ENCODE measurements around the gene DMTF1. TPM values are rescaled to one million over a fixed set of nuclear protein-coding genes. Genes with fewer than 3 reads are reported as not detected.
"Not testable (repeated sequence)": the region's sequence is repeated elsewhere in the genome, so short reads cannot be mapped to it uniquely, and the experiment has no call there.

The DMTF1 gene, protein sequence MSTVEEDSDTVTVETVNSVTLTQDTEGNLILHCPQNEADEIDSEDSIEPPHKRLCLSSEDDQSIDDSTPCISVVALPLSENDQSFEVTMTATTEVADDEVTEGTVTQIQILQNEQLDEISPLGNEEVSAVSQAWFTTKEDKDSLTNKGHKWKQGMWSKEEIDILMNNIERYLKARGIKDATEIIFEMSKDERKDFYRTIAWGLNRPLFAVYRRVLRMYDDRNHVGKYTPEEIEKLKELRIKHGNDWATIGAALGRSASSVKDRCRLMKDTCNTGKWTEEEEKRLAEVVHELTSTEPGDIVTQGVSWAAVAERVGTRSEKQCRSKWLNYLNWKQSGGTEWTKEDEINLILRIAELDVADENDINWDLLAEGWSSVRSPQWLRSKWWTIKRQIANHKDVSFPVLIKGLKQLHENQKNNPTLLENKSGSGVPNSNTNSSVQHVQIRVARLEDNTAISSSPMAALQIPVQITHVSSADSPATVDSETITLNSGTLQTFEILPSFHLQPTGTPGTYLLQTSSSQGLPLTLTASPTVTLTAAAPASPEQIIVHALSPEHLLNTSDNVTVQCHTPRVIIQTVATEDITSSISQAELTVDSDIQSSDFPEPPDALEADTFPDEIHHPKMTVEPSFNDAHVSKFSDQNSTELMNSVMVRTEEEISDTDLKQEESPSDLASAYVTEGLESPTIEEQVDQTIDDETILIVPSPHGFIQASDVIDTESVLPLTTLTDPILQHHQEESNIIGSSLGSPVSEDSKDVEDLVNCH
- 39.3 and 44.7 TPM in 2 replicates for total RNA-seq (2014; rRNA removed; shearing (Covaris generic))

DNA sequence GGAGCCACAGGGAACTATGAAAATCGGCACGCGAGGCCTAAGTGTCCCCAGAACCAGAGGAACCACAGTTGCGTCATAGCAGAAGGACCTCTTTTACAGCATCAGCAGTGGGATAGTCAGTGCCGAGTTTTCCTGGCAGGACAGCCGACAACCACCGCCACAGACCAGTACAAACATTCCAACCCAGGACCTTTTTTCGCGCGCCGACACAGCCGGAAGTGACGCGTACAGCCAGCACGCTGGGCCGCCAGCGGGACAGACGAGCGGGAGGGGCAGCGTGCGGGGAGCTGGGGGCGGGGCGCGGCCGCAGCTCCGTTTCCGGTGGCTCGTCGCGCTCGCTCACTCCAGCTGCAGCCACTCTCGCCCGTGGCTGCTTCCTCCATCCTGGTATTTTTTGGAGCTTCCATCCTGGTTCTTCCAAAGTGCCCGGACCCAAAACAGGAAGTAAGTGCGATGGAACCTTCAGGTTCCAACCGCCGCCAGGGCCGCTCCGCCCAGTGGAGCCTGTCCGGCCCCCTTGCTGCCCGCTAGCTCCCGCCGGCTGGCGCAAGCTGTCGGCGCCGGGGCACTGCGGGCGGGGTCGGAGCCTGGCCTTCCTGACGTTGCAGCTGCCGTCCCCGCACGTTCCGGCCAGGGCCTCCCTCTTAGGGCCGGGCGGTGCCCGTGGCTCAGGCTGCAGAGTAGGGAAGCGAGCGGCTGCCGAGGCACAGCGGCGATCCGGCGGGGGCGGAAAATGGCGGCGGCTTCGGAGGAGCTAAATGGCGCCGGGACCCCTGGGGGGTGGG, at the start of gene DMTF1:
DMTF1 (plus strand) TSS at position 342 of the 785 bp plus-strand sequence. CDS start 12,489 bp downstream, outside the sequence.
- DNase-seq (ENCODE audit: low spot score) = peak; percentile 95
- in situ Hi-C loops (cut with HindIII; ENCODE audit: low sequenced_read_pairs) = no loop called here

DNA sequence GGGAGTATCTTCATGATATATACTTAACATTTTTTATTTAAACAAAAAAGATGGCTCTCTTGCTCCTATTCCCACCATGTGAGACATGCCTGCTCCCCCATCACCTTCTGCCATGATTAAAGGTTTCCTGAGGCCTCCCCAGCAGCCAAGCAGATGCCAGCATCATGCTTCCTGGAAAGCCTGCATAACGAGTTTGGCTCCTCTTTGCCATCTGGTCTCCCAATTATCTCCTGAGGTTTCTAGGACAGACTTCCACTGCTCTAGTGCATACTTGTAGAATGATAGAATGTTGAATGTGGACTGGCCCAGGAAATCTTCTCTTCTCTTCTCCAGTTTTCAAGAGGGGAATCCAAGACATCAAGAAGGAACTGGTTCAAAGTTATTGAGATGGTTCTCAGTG, 46.9 kb upstream of the DMTF1 start:
- no peak for DNase-seq (ENCODE audit: low spot score)
- in situ Hi-C loops (cut with HindIII; ENCODE audit: low sequenced_read_pairs) = no loop called here

DNA sequence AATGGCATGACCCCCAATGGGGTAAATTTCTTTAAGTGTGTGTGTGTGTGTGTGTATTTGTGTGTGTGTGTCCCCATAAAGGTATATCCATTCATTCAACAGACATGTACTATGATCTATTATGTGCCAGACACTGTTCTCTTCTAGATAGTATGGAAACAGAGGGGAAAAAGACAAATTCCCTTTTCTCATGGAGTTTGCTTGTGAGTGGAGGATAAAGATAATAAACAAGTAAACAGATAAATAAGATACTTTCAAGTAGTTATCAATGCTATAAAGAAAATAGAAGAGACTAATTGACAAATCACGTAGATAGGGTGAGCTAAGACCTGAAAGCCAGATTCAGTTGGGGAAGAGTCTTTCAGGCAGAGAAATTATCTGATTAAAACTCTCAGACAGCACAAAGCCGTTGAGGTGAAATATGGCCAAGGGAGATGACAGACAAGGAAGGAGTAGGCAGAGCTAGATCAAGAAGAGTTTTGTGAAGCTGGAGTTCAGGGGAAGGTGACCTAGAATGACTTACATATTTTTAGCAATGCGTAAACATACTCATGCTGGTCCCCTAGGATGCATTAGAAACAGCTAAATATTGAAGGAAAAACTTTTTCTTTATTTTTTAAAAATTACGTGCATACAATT, 45.2 kb upstream of the DMTF1 start:
- in situ Hi-C loops (cut with HindIII; ENCODE audit: low sequenced_read_pairs) = no loop called here
- no peak for DNase-seq (ENCODE audit: low spot score)

DNA sequence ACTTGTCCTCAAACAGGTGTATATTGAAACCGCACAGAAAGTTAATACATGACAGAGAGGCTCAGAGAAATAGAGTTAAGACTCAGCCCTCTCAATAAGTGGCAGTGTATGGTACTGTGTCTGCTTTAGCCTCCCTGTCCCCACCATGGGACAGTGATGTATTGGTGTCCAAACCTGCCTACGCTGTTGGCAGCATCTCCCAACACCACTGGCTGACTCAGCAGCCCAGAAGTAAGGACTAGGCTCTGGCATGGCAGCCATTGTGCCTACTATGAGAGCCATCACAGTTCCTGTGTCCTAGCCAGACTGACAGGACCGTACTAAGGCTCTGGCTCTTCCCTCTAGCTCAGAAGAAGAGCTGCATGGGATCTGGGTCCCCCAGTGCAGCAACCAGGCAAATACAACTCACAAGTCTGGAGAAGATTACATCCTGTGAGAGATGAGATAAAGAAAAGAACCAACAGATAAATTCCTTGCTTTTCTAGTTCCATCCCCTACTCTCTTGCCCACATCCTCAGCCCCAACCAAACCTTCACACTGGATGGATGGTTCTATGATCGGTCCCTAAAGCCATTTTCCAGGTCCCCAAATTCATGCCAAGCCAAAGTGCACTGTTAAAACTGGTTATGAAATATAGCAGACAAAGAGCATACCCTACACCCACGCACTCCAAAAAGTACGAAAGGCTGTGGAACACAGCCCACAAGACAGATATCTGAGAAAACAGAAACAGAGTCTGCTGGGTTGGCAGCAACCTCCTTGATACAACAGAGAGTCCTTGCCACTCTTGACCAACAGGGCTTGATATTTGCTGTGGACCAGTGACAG, 44.1 kb upstream of the DMTF1 start:
- no peak for DNase-seq (ENCODE audit: low spot score)
- in situ Hi-C loops (cut with HindIII; ENCODE audit: low sequenced_read_pairs) = no loop called here

DNA sequence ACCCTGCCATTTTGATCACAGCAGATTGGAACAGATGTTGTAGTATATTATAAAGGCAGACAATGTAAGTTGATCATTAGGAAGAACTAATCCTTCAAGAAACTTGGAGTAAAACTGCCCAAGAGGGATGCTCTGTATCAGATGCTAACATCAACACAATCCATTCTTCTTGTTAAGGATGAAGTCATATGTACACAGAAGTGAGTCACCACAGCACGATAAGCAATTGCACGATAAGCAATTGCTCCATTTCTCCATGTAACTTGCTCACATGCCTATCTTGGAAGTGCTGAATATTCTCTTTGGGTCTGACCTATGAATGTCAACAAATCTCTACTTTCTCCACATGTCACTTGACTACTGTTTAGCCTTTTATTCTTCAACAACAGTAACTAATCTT, 41.5 kb upstream of the DMTF1 start:
- DNase-seq (ENCODE audit: low spot score) = no peak
- in situ Hi-C loops (cut with HindIII; ENCODE audit: low sequenced_read_pairs) = no loop called here

DNA sequence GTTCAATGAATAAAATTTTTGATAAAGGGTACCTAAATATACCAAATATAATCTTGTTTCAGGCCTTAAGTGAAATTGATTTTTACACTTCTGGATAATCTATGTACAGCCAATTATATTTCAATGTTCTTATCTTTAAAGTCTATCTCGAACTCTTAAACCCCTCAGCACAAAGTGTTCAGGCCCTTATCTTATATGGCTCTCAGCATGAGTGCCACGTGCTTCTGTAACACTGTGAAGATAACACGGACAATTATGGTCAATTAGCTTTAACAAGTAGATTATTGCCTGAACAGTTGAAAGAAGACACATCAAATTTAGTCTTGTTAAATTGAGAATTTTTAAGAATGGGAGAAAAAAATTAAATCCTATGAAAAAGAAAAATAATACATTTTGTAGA, 40.4 kb upstream of the DMTF1 start:
- in situ Hi-C loops (cut with HindIII; ENCODE audit: low sequenced_read_pairs) = no loop called here
- DNase-seq (ENCODE audit: low spot score) = no peak

DNA sequence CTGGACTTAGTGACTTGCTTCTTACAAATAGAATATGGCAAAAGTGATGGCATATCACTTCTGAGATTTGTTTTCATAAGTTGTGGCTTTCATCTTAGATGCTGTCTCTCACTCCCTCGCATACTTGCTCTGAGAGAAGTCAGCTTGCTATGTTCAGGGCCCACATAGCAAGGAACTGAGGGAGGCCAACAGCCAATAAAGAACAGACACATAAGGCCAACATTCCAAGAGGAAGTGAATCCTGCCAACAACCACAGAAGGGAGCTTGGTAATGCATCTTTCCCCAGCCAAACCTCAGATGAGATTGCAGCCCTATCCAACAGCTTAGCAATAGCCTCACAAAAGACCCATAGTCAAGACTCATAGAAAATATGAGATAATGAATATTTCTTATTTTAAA, 39.2 kb upstream of the DMTF1 start:
- in situ Hi-C loops (cut with HindIII; ENCODE audit: low sequenced_read_pairs) = no loop called here
- no peak for DNase-seq (ENCODE audit: low spot score)

DNA sequence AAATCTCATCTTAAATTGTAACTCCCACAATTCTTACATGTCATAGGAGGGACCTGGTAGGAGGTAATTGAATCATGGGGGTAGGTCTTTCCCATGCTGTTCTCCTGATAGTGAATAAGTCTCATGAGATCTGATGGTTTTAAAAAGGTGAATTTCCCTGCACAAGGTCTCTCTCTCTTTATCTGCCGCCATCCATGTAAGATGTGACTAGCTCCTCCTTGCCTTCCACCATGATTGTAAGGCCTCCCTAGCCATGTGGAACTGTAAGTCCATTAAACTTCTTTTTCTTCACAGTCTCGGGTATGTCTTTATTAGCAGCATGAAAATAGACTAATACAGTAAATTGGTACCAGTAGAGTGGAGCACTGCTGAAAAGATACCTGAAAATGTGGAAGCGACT, 38.3 kb upstream of the DMTF1 start:
- DNase-seq (ENCODE audit: low spot score); in situ Hi-C loops (cut with HindIII; ENCODE audit: low sequenced_read_pairs): not testable (repeated sequence)

DNA sequence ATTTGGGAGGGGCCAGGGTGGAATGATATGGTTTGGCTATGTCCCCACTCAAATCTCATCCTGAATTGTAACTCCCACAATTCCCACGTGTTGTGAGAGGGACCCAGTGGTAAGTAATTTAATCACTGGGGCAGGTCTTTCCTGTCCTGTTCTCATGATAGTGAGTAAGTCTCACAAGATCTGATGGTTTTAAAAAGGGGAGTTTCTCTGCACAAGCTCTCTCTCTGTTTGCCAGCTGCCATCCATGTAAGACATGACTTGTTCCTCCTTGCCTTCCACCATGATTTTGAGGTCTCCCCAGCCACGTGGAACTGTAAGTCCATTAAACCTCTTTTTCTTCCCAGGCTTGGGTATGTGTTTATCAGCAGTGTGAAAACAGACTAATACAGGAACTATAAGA, 36.5 kb upstream of the DMTF1 start:
- DNase-seq (ENCODE audit: low spot score); in situ Hi-C loops (cut with HindIII; ENCODE audit: low sequenced_read_pairs): not testable (repeated sequence)

DNA sequence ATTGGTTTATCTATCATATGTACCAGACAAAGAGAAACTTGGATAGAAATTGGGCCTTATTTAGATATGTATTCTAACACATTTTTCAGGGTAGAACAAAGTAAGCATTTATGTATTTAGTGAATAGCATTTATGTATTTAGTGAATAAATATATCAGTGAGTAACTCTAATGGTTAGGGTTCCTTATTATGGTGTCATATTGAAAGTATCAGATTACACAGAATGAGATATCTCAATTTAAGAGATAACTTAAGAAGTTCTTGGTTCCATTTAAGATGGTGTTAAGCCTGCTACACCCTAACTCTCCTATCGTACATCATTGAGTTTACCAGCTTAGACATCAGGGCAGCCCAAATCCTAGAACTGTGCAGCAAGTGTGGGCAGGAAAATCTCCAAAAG, 35.9 kb upstream of the DMTF1 start:
- in situ Hi-C loops (cut with HindIII; ENCODE audit: low sequenced_read_pairs) = no loop called here
- no peak for DNase-seq (ENCODE audit: low spot score)

DNA sequence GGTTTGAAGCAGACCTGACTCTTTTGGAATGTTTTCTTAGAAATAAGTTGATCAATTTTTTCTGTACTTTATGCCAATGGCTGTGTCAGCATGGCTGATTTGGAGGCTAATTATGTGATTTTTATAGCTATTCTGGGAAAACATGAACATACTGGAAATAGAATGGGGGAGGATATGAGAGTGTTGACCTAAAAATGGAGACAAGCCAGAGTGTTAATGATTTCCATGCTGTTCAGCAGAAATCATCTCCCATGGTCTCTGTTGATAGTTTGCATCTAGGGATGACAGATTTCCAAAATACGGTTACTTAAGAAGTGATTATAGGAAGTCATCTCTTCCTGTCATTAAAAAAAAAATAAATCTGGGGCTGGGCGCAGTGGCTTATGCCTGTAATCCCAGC, 32.7 kb upstream of the DMTF1 start:
- DNase-seq (ENCODE audit: low spot score) = no peak
- in situ Hi-C loops (cut with HindIII; ENCODE audit: low sequenced_read_pairs) = no loop called here

DNA sequence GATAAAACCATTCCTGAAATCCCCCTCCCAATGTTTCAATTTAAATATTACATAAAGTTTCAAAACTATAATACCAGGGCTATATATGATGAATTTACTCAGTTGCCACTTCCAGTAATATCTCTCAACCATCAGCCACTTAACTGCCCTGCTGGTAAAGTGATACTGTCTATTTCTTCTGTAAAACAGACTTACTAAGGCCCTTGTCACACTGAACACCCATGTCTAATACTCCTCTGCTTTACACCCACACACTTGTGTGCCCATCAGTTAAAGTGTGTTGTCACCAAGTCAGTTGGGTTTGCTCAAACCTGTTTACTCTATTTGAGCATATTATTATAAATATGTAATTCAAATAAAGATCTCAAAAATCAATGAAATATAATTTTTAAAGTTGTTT, 29.1 kb upstream of the DMTF1 start:
- in situ Hi-C loops (cut with HindIII; ENCODE audit: low sequenced_read_pairs) = no loop called here
- DNase-seq (ENCODE audit: low spot score) = no peak

DNA sequence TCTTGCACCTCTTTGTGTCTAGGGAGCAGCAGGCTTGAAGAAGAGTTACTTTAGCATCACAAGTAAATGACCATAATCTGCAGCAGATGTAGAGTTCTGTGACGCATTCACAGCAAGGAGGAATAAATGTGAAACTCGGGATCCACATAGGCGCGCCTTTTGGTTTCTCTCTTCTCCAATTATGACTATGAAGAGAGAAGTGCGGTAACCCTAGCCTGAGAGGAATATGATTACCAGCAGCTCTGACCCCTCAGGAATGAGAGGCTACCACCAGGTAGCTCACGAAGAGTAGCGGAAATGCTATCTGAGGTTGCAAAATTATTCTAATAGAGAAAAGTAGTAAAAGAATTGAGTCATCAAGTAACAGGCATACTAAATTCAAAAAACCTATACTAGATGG, 25.2 kb upstream of the DMTF1 start:
- in situ Hi-C loops (cut with HindIII; ENCODE audit: low sequenced_read_pairs) = no loop called here
- DNase-seq (ENCODE audit: low spot score) = no peak

DNA sequence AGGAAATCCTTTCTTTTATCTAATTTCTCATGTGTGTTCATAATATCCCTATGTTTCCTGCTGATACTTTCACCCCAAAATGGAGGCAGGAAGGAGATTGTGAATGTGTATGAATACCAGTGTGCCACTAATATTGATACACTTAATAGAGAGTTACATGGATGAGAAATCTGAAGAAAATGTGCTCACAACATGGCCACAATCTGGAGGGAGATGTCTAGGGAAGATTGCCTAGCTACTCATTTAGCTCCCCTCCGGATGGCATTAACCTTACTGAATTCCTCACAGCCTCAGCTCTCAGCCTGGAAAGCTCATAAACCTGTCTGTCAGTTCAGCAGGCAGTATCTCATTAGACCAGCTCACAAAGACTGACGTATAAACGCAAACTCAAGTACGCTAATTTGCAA, 23.4 kb upstream of the DMTF1 start:
- DNase-seq (ENCODE audit: low spot score) = peak; percentile 72
- in situ Hi-C loops (cut with HindIII; ENCODE audit: low sequenced_read_pairs) = no loop called here

DNA sequence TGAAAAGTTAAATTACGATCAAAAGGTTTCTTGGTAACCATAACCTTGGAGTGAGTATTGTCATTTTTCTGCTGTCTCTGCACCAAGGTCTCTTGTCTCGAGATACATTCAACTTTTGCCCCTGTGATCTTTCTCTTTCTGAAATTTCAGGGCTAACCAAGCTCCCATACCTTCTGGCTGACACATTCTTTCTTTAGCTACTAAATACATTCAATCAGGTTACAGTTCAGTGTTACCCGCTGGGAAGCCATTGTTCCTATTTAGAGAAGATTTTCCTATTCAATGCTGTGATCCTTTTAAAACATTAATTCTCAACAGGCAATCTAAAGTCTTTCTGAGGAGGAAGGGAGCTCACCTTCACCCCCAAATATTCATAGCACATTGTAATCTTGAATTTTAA, 22.9 kb upstream of the DMTF1 start:
- in situ Hi-C loops (cut with HindIII; ENCODE audit: low sequenced_read_pairs) = no loop called here
- peak; percentile 57 for DNase-seq (ENCODE audit: low spot score)

DNA sequence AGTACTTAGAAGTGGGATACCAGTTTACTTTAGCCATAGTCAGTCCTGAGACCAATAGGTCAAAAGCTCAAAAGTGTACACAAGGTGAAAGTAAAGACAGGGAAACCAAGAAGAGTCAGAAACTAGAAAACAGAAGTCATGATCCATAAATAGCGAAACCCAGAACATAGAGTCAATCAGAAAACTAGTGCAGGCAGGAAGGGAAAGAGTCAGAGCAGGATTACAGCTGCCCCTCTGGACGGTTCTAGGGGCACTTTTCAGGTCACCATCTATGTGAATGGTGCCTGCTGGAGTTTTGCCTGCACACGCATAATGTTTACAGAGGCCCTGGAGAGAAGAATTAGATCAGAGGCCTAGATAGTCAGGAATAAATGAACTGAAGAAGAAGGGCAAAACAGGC, 22.4 kb upstream of the DMTF1 start:
- in situ Hi-C loops (cut with HindIII; ENCODE audit: low sequenced_read_pairs) = no loop called here
- DNase-seq (ENCODE audit: low spot score) = peak; percentile 57

DNA sequence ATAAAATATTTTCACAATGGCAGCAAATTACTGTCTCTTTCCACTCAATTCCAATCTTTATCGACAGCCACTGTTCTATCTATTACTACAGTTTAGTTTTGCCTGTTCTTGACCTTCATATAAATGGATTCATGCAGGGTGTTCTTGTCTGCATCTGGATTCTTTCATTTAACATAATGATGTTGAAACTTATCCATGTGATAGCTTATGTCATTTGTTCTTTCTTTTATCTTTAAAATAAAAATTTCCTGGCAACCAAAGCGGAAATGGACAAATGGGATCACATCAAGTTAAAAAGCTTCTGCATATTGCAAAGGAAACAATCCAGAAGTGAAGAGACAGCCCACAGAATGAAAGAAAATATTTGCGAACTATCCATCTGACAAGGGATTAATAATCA, 20.5 kb upstream of the DMTF1 start:
- DNase-seq (ENCODE audit: low spot score) = no peak
- in situ Hi-C loops (cut with HindIII; ENCODE audit: low sequenced_read_pairs) = no loop called here

DNA sequence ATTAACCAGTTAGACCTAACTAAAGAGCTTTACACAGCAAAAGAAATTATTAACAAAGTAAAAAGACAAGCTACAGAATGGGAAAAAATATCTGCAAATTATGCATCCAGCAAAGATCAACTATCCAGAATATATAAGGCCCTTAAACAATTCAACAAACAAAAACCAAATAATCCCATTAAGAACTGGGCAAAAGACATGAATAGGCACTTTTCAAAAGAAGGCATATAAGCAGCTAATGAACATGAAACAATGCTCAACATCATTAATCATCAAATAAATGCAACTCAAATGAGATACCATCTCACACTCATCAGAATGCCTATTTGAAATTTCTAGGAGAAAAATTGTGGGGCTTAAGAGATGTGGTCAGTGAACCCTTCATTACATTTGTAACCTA, 15.0 kb upstream of the DMTF1 start:
- DNase-seq (ENCODE audit: low spot score) = no peak
- in situ Hi-C loops (cut with HindIII; ENCODE audit: low sequenced_read_pairs) = no loop called here

DNA sequence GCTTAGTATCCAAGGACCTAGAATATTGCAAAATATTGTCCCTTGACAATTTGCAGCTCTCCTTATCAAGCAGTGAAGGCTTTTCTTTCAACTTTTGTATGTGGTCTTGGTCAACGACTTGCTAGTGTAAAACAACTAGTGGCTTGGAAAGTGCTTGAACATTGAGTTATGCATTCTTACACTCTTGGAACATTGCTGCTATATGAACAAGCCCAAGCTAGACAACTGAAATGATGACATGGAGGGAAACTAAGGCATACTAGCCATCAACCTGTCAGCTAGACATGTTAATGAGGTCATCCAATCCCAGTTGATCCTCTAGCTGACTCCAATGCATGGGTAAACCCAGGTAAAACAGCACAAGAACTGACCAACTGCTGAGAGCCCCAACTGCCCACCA, 12.7 kb upstream of the DMTF1 start:
- no peak for DNase-seq (ENCODE audit: low spot score)
- in situ Hi-C loops (cut with HindIII; ENCODE audit: low sequenced_read_pairs) = no loop called here
